T-helper 1 cell treated with Interleukin-12 subunit alpha and Interleukin-12 subunit beta and Interleukin-4 antibody, amounts not matched to agents 30 ng/mL and 1 ng/mL, for 36 hours (primary cell): ENCODE data around the gene LPIN3. TPM values are rescaled to one million over a fixed set of nuclear protein-coding genes. Genes with fewer than 3 reads are reported as not detected.

Source experiments
- intact Hi-C: fragments of 100-400 bp; cut with micrococcal nuclease; formaldehyde crosslinking; loops from one replicate; pipeline ENCODE4 v1.15.1; 2024
- total RNA-seq: library from RNA; stranded (reverse); gene quantifications from 2 replicates; pipeline ENCODE4 v1.2.3, GENCODE V29; 2022

Gene LPIN3
- total RNA-seq, 1 donor from 2014 or later, result 2.8 TPM

DNA sequence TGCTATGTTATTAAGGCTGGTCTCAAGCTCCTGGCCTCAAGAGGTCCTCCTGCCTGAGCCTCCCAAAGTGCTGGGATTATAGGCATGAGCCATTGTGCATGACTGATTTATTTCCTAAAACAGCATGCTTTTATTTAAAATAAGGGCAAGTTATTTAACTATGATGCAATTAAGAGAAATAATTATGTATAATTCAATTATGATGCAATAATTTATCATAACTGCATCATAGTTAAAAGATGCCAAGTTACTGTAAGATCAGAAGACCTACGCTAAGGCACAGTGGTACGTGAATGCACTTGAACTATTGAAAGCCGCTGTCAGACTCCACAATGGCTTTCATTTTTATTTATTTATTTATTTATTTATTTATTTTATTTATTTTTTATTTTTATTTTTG lies 50.3 kb downstream of the LPIN3 start:
- intact Hi-C loops, result no loop called here

DNA sequence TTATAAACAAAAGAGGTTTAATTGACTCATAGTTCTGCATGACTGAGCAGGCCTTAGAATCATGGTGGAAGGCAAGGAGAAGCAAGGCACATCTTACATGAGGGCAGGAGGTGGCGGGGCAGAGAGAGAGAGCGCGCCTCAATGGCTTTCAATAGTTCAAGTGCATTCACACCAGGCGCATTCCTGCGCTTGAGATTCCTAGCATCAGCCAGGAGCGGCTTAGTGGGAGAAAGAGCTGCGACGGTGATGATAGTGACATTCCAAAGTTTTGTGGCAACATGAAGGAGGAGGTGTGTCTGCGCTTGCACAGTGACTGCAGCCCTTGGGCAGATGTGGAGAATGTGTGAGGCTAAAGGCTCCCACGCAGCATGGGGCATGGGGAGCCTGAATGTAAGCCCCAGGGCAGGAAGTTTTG lies 51.0 kb downstream of the LPIN3 start:
- intact Hi-C loops, result no loop called here

DNA sequence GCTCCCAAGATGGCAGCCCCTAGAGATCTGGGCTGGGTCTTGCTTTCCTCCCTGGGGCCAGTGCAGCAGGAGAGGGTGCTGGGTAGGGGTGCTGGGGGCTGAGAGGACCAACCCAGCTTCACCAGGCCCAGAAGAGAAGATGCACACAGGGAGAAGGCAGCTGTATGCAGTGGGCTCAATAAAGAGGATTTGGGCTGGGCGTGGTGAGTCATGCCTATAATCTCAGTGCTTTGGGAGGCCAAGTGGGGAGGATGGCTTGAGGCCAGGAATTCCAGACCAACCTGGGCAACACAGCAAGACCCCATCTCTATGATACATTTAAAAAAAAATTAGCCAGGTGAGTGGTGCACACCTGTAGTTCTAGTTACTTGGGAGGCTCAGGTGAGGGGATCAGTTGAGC lies 51.7 kb downstream of the LPIN3 start:
- intact Hi-C loops, result no loop called here

DNA sequence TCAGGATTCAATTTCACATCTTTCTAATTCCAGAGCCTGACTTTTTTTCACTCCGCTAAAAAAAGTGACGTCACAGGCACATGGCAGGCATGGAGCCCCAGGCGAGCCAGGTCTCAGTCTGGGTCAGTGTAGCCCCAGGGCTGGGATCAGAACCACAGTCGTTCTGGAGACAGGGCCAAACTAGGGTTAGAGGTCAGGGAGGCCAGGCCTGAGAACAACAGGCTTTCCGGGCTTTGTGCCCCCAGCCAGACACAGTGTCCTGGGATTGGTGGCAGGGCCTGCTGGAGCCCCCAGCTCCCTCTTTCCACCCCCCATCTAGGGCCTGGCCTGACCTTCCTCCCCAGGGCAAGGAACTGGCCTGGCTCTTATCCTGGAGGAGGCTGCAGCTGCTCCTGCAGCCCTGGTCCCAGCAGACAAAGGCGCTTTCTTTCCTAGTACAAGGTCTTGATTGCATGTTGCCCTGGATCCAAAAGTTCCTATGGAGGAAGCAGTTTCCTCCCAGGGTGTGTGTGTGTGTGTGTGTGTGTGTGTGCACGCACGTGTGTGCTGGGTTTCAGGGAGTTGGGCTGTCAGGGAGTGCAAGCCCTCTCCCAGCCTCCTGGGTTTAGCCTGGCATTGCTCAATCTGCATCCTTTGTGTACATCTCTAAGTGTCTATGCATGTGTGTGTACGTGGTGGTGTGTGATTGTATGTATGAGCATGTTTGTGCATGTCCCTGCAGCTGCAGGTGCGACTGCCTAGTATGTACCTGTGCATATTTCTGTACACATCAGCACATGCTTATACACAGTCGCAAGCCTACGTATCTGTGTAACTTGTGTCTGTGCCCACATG lies 52.5 kb downstream of the LPIN3 start:
- intact Hi-C loops, result no loop called here

DNA sequence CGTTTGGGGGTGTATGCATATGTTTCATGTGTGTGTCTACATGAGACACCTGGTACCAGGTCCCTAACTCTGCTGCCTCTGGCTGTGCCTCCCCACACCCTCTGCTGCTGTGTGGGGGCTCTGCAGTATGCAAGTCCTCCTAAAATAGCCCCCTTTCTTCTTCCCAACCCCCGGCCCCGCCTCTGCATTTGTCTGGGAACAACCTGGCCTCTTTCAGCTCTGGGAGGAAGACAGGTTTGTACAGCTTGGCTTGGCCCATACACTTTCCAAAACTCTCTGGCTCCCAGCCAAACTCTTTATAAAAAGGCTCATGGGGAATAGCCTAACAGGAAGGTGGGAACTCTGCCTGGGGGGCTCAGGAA lies 53.1 kb downstream of the LPIN3 start:
- intact Hi-C loops, result no loop called here

DNA sequence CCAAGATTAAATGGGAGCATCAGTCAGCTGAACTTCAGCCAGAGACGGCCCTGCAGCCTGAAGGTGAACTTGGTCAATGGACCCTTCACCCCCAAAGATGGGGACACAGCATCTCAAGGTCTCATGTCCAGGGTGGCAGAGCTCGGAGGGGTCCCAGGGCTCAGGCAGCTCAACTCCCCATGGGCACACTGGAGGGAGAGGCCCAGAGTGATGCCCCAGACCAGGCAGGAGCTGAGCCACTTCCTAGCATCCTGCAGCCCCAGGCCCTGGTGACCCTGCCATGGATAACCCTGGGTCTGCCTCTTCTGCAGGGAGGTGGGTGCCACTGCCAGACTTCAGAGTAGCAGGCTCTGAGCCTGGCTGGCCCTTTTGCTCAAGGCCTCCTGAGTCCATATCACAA lies 53.5 kb downstream of the LPIN3 start:
- intact Hi-C loops, result no loop called here

DNA sequence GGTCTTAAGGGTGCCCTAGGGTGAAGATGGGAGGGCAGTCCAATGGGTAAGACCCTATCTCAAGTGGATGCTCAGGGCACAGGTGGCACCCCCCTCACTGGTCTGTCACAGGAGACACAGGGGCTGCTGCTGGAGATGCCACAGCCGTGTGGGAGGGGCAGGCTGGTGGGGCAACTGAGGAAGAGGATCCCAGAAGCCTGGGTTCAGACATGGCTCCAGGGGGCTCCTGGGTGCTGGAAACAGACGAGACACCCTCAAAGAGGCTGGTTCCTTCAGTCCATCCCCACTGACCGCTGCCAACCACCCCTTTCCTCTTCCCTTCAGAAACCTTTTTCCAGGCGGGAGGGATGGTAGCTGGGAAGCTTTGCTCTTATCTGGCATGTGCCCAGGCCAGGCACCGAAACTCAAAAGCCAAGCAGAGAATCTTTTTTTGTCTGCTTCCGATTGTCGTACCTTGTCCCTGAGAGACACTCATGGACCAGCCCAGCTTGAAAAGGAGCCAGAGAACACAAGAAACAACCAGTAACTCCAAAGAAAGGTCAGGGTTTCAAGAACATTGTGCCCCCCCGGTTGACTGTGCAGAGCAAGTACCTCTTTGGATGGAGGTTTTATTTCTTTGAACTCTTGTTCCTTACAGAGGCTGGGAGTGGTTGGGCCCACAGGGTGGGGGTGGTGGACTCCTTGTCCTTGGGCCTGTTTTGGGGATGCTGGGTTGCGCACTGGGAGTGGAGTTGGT lies 54.5 kb downstream of the LPIN3 start:
- intact Hi-C loops, result no loop called here

DNA sequence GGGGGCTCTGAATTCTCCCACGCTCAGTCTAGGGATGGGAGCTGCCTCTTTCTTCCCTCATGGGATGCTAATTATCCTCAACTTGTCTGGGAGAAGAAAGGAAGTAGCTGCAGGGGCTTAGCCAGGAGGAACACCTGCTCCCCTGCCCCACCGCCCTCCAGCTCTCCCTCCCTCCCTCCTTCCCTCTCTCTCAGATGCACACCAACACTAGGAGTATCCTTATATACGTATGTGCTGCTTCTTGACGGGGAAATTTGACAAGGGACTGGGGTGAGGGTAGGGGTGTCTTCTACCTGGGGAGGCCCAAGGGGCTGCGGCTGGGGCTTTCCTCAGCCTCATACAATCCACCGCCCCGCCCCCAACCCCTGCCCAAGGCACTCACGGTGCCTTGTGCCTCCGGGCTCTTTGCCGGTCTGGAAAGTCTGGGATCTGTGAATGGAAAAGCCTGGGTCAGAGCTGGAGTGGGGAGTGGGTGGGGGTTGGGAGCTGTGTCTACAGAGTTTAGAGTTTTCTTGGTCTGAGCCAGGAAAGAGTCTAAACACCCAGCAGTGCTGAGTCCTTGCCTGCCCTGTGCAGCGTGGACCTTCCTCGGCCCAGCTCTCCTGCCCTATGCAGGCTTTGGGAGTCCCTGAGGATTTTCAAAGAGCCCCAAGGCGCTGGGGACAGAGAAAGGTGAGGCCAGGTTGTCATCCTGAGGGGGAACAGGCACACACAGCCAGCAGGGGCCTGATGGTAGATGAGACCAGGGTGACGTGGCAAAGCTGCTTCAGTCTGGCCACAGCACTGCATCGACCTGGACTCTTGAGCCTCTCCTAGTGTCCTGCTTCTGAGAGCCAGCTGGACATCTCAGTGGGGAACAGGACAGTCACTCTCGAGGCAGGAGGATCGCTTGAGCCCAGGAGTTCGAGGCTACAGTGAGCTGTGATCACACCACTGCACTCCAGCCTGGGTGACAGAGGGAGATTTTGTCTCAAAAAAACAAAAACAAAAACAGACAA lies 55.3 kb downstream of the LPIN3 start:
- intact Hi-C loops, result no loop called here

DNA sequence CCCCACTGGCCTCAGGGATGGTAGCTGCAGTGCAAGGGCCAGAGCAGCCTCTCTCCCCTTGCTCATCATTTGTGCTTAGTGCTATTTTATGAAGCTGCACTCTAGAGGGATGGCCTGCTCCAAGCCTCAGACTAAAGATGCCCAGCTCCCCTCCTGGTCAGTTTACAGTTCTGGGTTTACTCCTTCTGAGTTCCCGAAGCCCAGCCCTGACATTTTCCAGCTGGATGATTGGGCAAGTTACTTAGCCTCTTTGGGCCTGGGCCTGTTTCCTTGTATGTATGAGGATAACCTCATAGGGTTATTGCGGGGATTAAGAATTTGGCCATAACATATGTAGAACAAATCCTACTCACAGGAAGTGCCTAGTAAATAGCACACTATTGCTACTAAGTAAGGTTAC lies 57.8 kb downstream of the LPIN3 start:
- intact Hi-C loops, result no loop called here

DNA sequence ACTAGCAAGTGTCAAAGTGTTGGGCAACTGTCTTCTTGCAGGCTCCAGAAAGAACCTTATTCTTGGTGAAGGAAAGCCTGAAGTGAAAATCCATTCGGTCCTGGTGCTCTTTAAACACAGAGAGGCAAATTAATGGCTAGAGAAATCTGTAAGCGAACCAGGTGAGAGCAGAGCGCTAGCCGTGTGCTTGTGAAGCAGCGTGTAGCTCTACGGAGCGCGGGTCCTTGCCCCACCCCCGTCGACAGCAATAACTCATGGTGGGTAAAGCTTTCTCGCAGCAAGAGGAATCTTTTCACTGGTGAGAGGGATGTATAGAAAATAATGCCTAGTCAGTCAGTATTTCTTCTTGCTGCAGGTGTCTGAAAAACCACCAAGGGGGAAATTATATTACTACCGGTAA lies 63.0 kb downstream of the LPIN3 start:
- intact Hi-C loops, result no loop called here

DNA sequence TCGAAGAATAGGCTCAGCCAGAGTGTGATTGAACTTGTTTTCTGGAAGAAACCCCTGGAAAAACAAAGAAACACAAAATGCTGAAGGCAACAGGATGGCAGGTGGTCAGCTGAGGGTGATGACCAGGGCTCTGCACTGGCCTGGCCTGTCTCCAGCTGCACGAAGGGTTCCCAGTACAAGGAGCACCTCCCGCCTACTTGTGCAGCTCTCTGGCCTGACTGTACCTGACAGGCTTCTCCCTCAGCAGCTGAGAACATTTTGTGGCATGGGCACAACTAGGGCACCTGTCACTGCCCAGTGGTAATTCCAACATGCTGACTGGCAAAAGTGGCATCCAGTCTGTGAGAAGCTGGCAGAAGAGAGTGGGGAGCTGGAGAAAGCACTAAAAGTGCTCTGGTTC lies 64.8 kb downstream of the LPIN3 start:
- intact Hi-C loops, result no loop called here

DNA sequence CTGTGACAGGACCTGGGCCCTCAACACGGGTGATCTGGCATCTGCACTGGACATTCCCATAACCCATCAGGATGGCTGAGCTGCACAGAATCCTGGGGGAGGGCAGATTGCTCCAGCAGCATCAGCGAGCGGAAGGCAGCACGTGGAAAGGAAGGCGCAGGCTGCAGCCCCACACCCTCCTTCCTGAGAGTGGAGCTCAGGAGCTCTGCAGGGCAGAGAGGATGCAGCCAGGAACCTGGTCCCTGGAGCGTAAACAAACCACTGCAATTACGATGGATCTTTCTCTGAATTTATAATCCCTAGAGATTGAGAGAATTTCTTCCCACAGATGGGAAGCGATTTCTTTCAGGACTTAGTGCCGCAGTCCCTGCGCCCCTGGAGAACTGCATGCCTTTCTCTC lies 65.7 kb downstream of the LPIN3 start:
- intact Hi-C loops, result no loop called here

DNA sequence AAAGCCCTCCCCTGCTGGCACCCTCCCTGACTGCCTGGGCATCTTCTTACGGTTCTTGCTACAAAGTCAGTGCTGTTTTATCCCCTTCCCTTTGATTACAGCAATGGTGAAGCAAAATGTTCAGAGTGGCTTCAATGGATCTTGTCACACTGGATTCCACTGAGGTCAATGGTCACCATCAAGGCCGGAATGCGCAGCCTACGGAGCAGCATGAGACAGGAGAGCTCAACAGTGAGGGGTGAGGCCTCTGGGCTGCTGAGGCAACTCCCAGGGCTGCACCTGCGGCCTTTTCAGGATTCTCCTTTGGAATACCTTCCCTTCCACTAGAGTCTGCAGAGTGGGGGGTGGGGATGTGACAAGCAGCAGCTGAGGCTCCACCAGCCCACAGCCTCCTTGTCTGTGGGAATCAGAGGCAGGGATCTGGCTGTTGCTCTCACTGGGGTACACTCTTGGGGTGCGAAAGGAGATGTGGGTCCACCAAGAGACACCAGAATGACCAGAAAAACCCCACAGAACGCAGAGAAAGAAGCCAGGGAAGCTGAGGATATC lies 66.3 kb downstream of the LPIN3 start:
- intact Hi-C loops, result no loop called here

DNA sequence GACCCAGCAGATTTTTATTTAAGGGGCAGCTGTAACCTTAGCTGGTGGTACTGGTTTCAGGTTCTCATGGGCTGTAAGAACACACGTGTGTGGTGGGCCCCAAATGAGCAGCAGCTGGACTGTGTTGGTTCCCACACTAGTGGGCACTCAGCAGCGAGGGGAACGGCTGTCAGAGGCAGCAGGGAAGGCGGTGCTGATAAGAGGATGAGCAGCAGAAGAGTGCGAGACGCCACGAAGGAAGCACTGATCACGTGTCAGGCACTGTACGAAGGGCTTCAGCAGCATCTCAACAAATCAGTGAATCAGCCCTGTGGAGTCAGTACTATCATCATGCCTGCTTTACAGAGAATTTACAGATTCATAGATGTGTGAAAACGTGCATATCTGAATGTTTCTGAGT lies 67.0 kb downstream of the LPIN3 start:
- intact Hi-C loops, result no loop called here

DNA sequence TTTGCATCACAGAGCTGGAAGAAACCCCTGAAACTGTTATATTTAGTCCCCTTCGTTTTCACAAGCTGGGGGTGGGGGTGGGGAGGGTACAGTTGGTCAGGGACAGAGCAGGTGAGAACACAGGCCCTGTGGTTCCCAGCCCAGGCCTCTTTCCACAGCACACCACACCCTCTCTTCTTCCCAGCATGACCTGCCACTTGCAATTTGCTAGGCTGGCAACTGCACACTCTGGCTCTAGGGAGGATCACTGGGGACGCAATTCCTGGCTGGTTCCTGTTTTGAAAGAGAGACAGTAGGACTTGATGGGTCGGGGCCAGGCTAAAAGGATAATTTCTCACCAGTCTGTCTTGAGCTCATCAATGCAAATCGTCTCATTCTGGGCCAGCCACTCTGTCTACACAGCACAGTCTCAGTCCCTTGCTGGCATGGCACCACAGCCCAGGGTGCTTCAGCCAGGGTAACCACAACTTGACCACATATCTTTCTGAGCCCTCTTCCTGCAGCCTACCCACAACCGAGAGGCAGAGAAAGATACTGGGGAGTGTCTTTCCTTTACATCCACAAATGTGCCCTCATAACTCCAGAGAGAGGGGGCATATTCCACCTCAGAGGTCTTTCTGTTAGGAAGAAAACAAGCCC lies 67.7 kb downstream of the LPIN3 start:
- intact Hi-C loops, result no loop called here

DNA sequence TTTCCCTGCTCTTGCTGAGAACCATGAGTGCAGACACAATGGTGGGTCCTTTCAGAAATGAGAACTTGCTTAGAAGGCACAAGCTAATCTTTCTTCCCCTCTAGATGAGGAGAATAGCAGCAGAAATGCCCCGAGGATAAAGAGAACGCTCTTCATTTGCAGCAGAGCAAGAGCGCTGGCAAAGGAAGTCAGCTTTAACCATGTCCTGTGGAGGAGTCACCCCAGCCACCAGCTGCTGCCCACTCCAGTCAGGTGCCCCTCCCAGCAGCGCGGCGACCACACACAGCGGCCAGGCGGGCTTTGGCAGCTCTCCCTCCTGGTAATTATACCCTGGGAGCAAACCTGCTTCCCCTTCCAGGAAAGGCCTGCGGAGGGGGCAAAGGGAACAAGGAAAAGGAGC lies 68.4 kb downstream of the LPIN3 start:
- intact Hi-C loops, result no loop called here

Other genes starting within 250 kb of the LPIN3 start
- 448 and 460 TPM in 2 replicates for gene PLCG1, start 203.3 kb upstream of the LPIN3 start, total RNA-seq
- 7.5 and 10.0 TPM in 2 replicates for gene ZHX3, start 23.1 kb upstream of the LPIN3 start, total RNA-seq
- gene EMILIN3, start 26.0 kb downstream of the LPIN3 start, total RNA-seq, result 0.07 and 0.10 TPM in 2 replicates